ENCODE results near the gene USP10.

USP10 gene

DNA sequence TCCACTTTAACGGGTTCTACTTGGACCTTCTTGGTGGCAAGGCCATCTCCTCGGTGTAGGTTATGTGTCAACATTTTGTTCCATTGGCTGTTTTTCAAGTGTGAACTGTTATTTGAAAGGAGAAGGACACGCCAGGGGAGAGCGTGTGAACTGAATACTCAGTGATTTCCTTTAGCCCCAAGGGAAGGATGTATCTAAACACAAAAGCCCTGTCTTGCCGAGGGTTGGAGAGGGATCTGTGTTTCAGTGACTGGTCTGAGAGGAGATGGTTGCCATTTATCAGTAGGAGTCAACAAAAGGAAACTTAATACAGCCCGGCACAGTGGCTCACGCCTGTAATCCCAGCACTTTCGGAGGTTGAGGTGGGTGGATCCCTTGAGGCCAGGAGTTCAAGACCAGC, 50.0 kb downstream of the USP10 start:
- no peak for DNase-seq
- WGBS (ENCODE audit: extremely low coverage, insufficient coverage, insufficient read length): no CpG with 5 or more reads among the region's 8 CpGs

DNA sequence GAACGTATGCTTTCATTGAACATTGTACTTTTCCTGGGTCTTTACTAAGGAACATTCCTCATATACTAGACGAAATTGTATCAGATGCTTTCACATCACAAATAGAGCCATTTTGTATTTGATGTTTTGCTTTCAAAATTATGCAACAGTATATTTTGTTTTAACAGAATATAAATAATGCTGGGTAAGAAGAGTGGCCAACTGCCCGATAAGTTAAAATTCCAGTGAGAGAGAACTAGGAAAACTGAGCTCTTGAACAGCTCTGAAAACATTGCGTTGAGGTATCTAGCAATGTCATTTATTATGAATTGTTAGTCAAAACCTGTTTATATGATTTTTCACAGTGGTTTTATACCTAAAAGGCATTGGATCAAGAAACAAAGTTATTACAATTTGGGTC, 50.8 kb downstream of the USP10 start:
- H3K27ac ChIP-seq (ENCODE audit: low read depth, low read length): no peak overlapping the region
- H3K23ac ChIP-seq (ENCODE audit: low read length): no peak overlapping the region
- H4K8ac ChIP-seq (ENCODE audit: low read depth, low read length): no peak overlapping the region
- no peaks in the 10 kb centered on the region for H3K9me3 ChIP-seq (ENCODE audit: insufficient read depth, low read depth, low read length)
- H2BK12ac ChIP-seq (ENCODE audit: low read length): no peak overlapping the region
- H3K18ac ChIP-seq (ENCODE audit: low read length): no peak overlapping the region
- no peak overlapping the region for H4K12ac ChIP-seq (ENCODE audit: low read depth, low read length)
- no peak overlapping the region for H3K4me3 ChIP-seq (ENCODE audit: low read depth, low read length)
- H2BK5ac ChIP-seq (ENCODE audit: low read depth, low read length, poor library complexity): no peak overlapping the region
- no peak overlapping the region for H3K14ac ChIP-seq (ENCODE audit: low read length)
- peaks cover 4% of the 10 kb centered on the region for H3K79me2 ChIP-seq (ENCODE audit: control insufficient read depth, insufficient read depth, low read length, poor library complexity)
- peaks cover 4% of the 10 kb centered on the region for H3K79me1 ChIP-seq (ENCODE audit: low read length)
- no peak overlapping the region for H2AK5ac ChIP-seq (ENCODE audit: low read length)
- H3K9ac ChIP-seq (ENCODE audit: low read length): no peak overlapping the region
- H3K27me3 ChIP-seq (ENCODE audit: insufficient read depth, low read length): no peaks in the 10 kb centered on the region
- no CpG with 5 or more reads among the region's 4 CpGs for WGBS (ENCODE audit: extremely low coverage, insufficient coverage, insufficient read length)
- no peak overlapping the region for H4K91ac ChIP-seq (ENCODE audit: low read depth, low read length)
- H3K4me1 ChIP-seq (ENCODE audit: control insufficient read depth in 1 of 2, insufficient read depth in 2 of 2, low read length in 2 of 2): peaks cover 2 to 5% of the 10 kb centered on the region in 2 experiments
- H2AFZ ChIP-seq (ENCODE audit: insufficient read depth, low read length, poor library complexity): no peak overlapping the region
- no peak for DNase-seq
- H2BK120ac ChIP-seq (ENCODE audit: insufficient read depth, low read length, poor library complexity): no peak overlapping the region
- H3K4me2 ChIP-seq (ENCODE audit: low read length): no peak overlapping the region
- H3K36me3 ChIP-seq (ENCODE audit: control insufficient read depth in 1 of 2, insufficient read depth in 2 of 2, low read length in 2 of 2): peaks cover 5 to 6% of the 10 kb centered on the region in 2 experiments
- H3K4ac ChIP-seq (ENCODE audit: low read depth, low read length): no peak overlapping the region

More for the DNA sequence above, 50.0 kb downstream of the USP10 start:
- no peak overlapping the region for H4K12ac ChIP-seq (ENCODE audit: low read depth, low read length)
- no peak overlapping the region for H3K14ac ChIP-seq (ENCODE audit: low read length)
- no peak overlapping the region for H3K9ac ChIP-seq (ENCODE audit: low read length)
- H2AFZ ChIP-seq (ENCODE audit: insufficient read depth, low read length, poor library complexity): no peak overlapping the region
- no peak overlapping the region for H3K23ac ChIP-seq (ENCODE audit: low read length)
- no peak overlapping the region for H3K18ac ChIP-seq (ENCODE audit: low read length)
- no peaks in the 10 kb centered on the region for H3K79me2 ChIP-seq (ENCODE audit: control insufficient read depth, insufficient read depth, low read length, poor library complexity)
- H3K79me1 ChIP-seq (ENCODE audit: low read length): no peaks in the 10 kb centered on the region
- no peak overlapping the region for H3K4me3 ChIP-seq (ENCODE audit: low read depth, low read length)
- no peak overlapping the region for H2AK5ac ChIP-seq (ENCODE audit: low read length)
- H3K4ac ChIP-seq (ENCODE audit: low read depth, low read length): peak overlapping the region; percentile 40
- H3K36me3 ChIP-seq (ENCODE audit: control insufficient read depth in 1 of 2, insufficient read depth in 2 of 2, low read length in 2 of 2): peaks cover 5 to 8% of the 10 kb centered on the region in 2 experiments
- H3K4me1 ChIP-seq (ENCODE audit: control insufficient read depth in 1 of 2, insufficient read depth in 2 of 2, low read length in 2 of 2): peaks cover 0 to 2% of the 10 kb centered on the region in 2 experiments
- no peaks in the 10 kb centered on the region for H3K27me3 ChIP-seq (ENCODE audit: insufficient read depth, low read length)
- no peak overlapping the region for H2BK12ac ChIP-seq (ENCODE audit: low read length)
- H3K4me2 ChIP-seq (ENCODE audit: low read length): no peak overlapping the region
- no peaks in the 10 kb centered on the region for H3K9me3 ChIP-seq (ENCODE audit: insufficient read depth, low read depth, low read length)
- no peak overlapping the region for H4K8ac ChIP-seq (ENCODE audit: low read depth, low read length)
- H3K27ac ChIP-seq (ENCODE audit: low read depth, low read length): no peak overlapping the region
- H2BK120ac ChIP-seq (ENCODE audit: insufficient read depth, low read length, poor library complexity): no peak overlapping the region
- no peak overlapping the region for H2BK5ac ChIP-seq (ENCODE audit: low read depth, low read length, poor library complexity)
- H4K91ac ChIP-seq (ENCODE audit: low read depth, low read length): no peak overlapping the region

DNA sequence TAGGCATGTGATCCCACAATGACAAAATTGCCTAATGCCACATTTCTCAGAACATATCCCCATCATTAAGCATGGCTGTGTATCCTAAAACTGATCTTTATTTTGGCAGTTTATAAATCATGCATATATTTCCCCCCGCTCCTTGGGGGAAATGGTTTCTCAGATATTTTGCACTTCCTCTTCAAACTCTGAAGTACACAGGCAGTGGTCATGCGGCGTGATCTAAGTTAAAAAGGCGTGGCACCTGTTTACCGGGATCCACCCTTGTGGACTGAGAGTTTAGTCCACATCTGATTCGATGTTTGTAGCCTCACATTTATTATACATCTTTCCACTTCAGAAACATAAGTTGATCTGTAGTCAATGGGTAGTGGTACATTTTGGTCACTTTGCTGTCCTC, 51.4 kb downstream of the USP10 start:
- H2BK5ac ChIP-seq (ENCODE audit: low read depth, low read length, poor library complexity): no peak overlapping the region
- H2AK5ac ChIP-seq (ENCODE audit: low read length): no peak overlapping the region
- H2BK120ac ChIP-seq (ENCODE audit: insufficient read depth, low read length, poor library complexity): no peak overlapping the region
- H4K8ac ChIP-seq (ENCODE audit: low read depth, low read length): no peak overlapping the region
- H3K36me3 ChIP-seq (ENCODE audit: control insufficient read depth in 1 of 2, insufficient read depth in 2 of 2, low read length in 2 of 2): peaks cover 5 to 6% of the 10 kb centered on the region in 2 experiments
- no peaks in the 10 kb centered on the region for H3K9me3 ChIP-seq (ENCODE audit: insufficient read depth, low read depth, low read length)
- no peaks in the 10 kb centered on the region for H3K27me3 ChIP-seq (ENCODE audit: insufficient read depth, low read length)
- WGBS (ENCODE audit: extremely low coverage, insufficient coverage, insufficient read length): no CpG with 5 or more reads among the region's 6 CpGs
- H3K4me3 ChIP-seq (ENCODE audit: low read depth, low read length): no peak overlapping the region
- no peak overlapping the region for H2AFZ ChIP-seq (ENCODE audit: insufficient read depth, low read length, poor library complexity)
- peaks cover 2 to 5% of the 10 kb centered on the region in 2 experiments for H3K4me1 ChIP-seq (ENCODE audit: control insufficient read depth in 1 of 2, insufficient read depth in 2 of 2, low read length in 2 of 2)
- no peak for DNase-seq
- no peak overlapping the region for H3K23ac ChIP-seq (ENCODE audit: low read length)
- H4K91ac ChIP-seq (ENCODE audit: low read depth, low read length): no peak overlapping the region
- H3K14ac ChIP-seq (ENCODE audit: low read length): no peak overlapping the region
- H3K79me2 ChIP-seq (ENCODE audit: control insufficient read depth, insufficient read depth, low read length, poor library complexity): peaks cover 4% of the 10 kb centered on the region
- no peak overlapping the region for H3K18ac ChIP-seq (ENCODE audit: low read length)
- no peak overlapping the region for H3K4ac ChIP-seq (ENCODE audit: low read depth, low read length)
- no peak overlapping the region for H3K4me2 ChIP-seq (ENCODE audit: low read length)
- no peak overlapping the region for H3K27ac ChIP-seq (ENCODE audit: low read depth, low read length)
- H2BK12ac ChIP-seq (ENCODE audit: low read length): no peak overlapping the region
- no peak overlapping the region for H3K9ac ChIP-seq (ENCODE audit: low read length)
- H3K79me1 ChIP-seq (ENCODE audit: low read length): peaks cover 4% of the 10 kb centered on the region
- H4K12ac ChIP-seq (ENCODE audit: low read depth, low read length): no peak overlapping the region

DNA sequence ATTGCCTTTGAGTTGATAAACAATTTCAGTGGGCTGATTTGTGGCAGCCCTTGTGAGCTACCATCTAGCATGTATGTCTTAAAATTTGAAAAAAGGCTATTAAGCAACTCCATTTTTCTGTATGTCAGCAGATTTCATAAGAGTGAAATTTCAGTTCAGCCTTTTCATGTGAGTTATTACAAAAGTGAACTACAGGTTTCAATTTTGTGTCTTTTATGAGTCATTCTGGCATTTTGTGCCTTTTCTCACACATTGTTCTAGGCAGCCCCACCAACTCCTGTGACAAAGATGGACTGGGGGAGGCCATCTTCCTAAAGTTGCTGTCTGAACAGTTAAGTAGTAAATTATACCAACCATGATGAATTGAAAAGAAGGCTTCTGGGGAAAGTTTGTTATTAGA, 52.1 kb downstream of the USP10 start:
- Histone ChIP-seq H4K8ac (ENCODE audit: low read depth, low read length) (no peak overlapping the region), H3K4me3 (ENCODE audit: low read depth, low read length) (no peak overlapping the region), H2BK12ac (ENCODE audit: low read length) (no peak overlapping the region), H3K79me2 (ENCODE audit: control insufficient read depth, insufficient read depth, low read length, poor library complexity) (peaks cover 4% of the 10 kb centered on the region), H2AFZ (ENCODE audit: insufficient read depth, low read length, poor library complexity) (no peak overlapping the region), H3K4me1 (ENCODE audit: control insufficient read depth in 1 of 2, insufficient read depth in 2 of 2, low read length in 2 of 2) (peaks cover 2 to 5% of the 10 kb centered on the region in 2 experiments), H2AK5ac (ENCODE audit: low read length) (no peak overlapping the region), H4K12ac (ENCODE audit: low read depth, low read length) (no peak overlapping the region), H3K79me1 (ENCODE audit: low read length) (peaks cover 4% of the 10 kb centered on the region), H3K9me3 (ENCODE audit: insufficient read depth, low read depth, low read length) (no peaks in the 10 kb centered on the region), H3K18ac (ENCODE audit: low read length) (no peak overlapping the region), H3K36me3 (ENCODE audit: control insufficient read depth in 1 of 2, insufficient read depth in 2 of 2, low read length in 2 of 2) (peaks cover 5 to 6% of the 10 kb centered on the region in 2 experiments), H3K4me2 (ENCODE audit: low read length) (no peak overlapping the region), H2BK120ac (ENCODE audit: insufficient read depth, low read length, poor library complexity) (no peak overlapping the region), H2BK5ac (ENCODE audit: low read depth, low read length, poor library complexity) (no peak overlapping the region), H3K4ac (ENCODE audit: low read depth, low read length) (no peak overlapping the region), H3K23ac (ENCODE audit: low read length) (no peak overlapping the region), H3K27me3 (ENCODE audit: insufficient read depth, low read length) (no peaks in the 10 kb centered on the region), H3K9ac (ENCODE audit: low read length) (no peak overlapping the region), H4K91ac (ENCODE audit: low read depth, low read length) (no peak overlapping the region), H3K27ac (ENCODE audit: low read depth, low read length) (no peak overlapping the region), H3K14ac (ENCODE audit: low read length) (no peak overlapping the region)
- DNase-seq: peak in 1 of 2 donors; percentile 51

All from trophoblast cell (in vitro differentiated cells and primary cell).